Lower lobe of right lung (tissue), 2 donors: Measurements from ENCODE around the gene CENPQ. TPM values are rescaled to one million over a fixed set of nuclear protein-coding genes. Genes with fewer than 3 reads are reported as not detected.

Source experiments
- ATAC-seq, 2 donors: fragments of 200-7000 bp; cut with Tn5 transposase; one replicate each; pipeline ENCODE4 v1.9.1; 2020 to 2022; ENCODE audit warnings: mild to moderate bottlenecking in 2 of 2, moderate library complexity in 2 of 2
- DNase-seq: peaks from one replicate; pipeline ENCODE4 v3.0.0-alpha.2; 2020
- H3K27ac ChIP-seq: fragments of 200-600 bp; one replicate; pipeline ENCODE4 v1.8.0; 2022
- H3K27me3 ChIP-seq: fragments of 200-600 bp; one replicate; pipeline ENCODE4 v1.8.0; 2022; ENCODE audit warnings: low read depth
- H3K36me3 ChIP-seq: fragments of 200-600 bp; one replicate; pipeline ENCODE4 v1.8.0; 2022; ENCODE audit warnings: mild to moderate bottlenecking
- H3K4me1 ChIP-seq: fragments of 200-600 bp; one replicate; pipeline ENCODE4 v1.8.0; 2022
- H3K4me3 ChIP-seq: fragments of 200-600 bp; one replicate; pipeline ENCODE4 v1.8.0; 2022; ENCODE audit warnings: mild to moderate bottlenecking
- H3K9me3 ChIP-seq: fragments of 200-600 bp; one replicate; pipeline ENCODE4 v1.8.0; 2022
- CTCF ChIP-seq: fragments of 200-600 bp; IDR thresholded peaks from one replicate; pipeline ENCODE4 v1.8.0; 2022; ENCODE audit warnings: antibody characterized with exemption, mild to moderate bottlenecking
- intact Hi-C: fragments of 100-400 bp; cut with DNase I; formaldehyde crosslinking; loops from one replicate; pipeline ENCODE4 v1.11.0; 2022
- total RNA-seq: library from RNA; stranded (reverse); fragmentation: NEBNext Ultra II Directional; extraction: Animal tissue kit (Norgen Biotek cat#: 25700); gene quantifications from one replicate; pipeline ENCODE4 v1.2.1, GENCODE V29; 2021
- donor health status: DM: no; HTN: yes; CAD: no; lungs with severe emphysema.

Gene CENPQ
- total RNA-seq, 1 donor from 2014 or later, result 4.3 TPM

- ATAC-seq (no peak), DNase-seq (no peak)
- Histone ChIP-seq H3K36me3 (peaks cover 46% of the 10 kb centered on the region), H3K9me3 (no peaks in the 10 kb centered on the region), H3K4me1 (no peaks in the 10 kb centered on the region), H3K27ac (no peak overlapping the region), H3K27me3 (no peaks in the 10 kb centered on the region), H3K4me3 (no peak overlapping the region)
- TF ChIP-seq CTCF, result no peak
- intact Hi-C loops, result no loop called here
These were observed 27.5 kb downstream of the CENPQ start for GRCh38 chr6:49490633-49491032.

DNA sequence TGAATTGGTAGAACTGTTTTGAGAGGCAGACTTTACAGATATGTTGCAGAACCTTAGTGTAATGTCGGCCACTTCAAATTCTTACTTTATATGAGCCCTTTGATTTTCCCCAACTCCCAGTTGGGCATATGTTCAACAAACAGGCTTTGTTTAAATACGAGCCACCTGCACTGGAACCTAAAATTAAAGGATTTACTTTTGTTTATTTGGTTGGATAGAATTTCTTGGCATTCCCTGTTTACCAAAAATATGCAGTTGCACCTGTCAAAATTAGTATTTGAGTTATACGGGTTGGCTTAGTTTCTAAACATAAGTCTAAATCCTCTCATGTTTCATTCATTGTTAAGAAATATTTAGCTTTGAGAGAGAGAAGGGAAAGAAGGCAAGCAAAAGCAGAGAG, 34.1 kb downstream of the CENPQ start:
- ATAC-seq (no peak), DNase-seq (no peak)
- intact Hi-C loops, result no loop called here
- Histone ChIP-seq H3K4me1 (no peaks in the 10 kb centered on the region), H3K36me3 (peaks cover 4% of the 10 kb centered on the region), H3K4me3 (no peak overlapping the region), H3K9me3 (no peaks in the 10 kb centered on the region), H3K27ac (no peak overlapping the region), H3K27me3 (no peaks in the 10 kb centered on the region)
- TF ChIP-seq CTCF, result no peak

DNA sequence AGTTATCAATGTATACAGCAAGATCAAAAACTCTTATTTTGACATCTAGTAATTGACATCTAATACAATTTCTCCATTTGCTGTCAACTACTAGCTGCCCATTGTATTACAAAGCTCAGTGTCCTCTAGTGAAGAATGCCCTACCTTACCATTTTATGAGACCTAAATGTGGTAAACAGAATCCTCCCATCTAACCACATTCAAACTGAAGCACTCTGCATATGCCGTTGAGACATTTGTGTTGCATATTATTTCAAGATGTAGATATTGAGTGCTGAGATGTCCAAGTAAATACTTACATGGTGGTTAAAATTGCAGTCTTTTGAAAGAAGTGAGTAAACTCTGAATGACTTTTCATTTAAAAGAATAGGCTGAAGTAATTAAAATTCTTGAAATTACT, 36.0 kb downstream of the CENPQ start:
- Histone ChIP-seq H3K27me3 (no peaks in the 10 kb centered on the region), H3K4me1 (no peaks in the 10 kb centered on the region), H3K4me3 (no peak overlapping the region), H3K36me3 (no peaks in the 10 kb centered on the region), H3K9me3 (no peaks in the 10 kb centered on the region), H3K27ac (no peak overlapping the region)
- TF ChIP-seq CTCF, result no peak
- DNase-seq (no peak), ATAC-seq (no peak)
- intact Hi-C loops, result no loop called here

DNA sequence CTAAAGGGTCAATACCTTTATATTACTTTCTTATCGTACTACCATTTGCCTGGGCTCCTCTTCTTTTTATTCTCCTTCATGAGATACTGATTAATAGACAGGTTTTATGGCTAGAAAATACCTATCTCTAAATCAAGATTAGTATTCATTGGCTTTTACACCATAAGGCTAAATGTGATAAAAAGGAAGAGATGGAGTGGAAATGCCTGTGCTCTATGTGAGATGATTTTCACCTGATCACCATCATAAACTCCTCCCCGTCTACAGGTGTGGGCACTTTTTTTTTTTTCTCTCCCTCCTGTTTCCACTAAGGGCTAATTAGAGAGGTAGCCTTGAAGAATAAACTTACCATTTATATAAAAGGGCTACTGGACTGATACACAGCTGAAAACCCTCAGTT, 36.5 kb downstream of the CENPQ start, which contains the start of gene GLYATL3:
Gene GLYATL3 (plus strand): TSS at position 301 of the 400 bp plus-strand sequence. CDS start 12,068 bp downstream, outside the sequence.
- intact Hi-C loops, result no loop called here
- ATAC-seq (no peak), DNase-seq (no peak)
- TF ChIP-seq CTCF, result no peak
- H3K27me3 ChIP-seq, result no peaks in the 10 kb centered on the region
- H3K4me1 ChIP-seq, result no peaks in the 10 kb centered on the region
- no peaks in the 10 kb centered on the region for H3K36me3 ChIP-seq
- H3K4me3 ChIP-seq, result no peak within 1 kb of the TSS
- H3K9me3 ChIP-seq, result no peaks in the 10 kb centered on the region
- no peak within 1 kb of the TSS for H3K27ac ChIP-seq

- no peak for ATAC-seq
- no peak for TF ChIP-seq CTCF
- no peaks in the 10 kb centered on the region for H3K4me1 ChIP-seq
- H3K27ac ChIP-seq, result no peak overlapping the region
- intact Hi-C loops, result no loop called here
- no peaks in the 10 kb centered on the region for H3K27me3 ChIP-seq
- H3K4me3 ChIP-seq, result no peak overlapping the region
- no peak for DNase-seq
- no peaks in the 10 kb centered on the region for H3K9me3 ChIP-seq
- no peaks in the 10 kb centered on the region for H3K36me3 ChIP-seq
These were observed 41.5 kb downstream of the CENPQ start for GRCh38 chr6:49504666-49505065.
